Activated B cell treated with CpG ODN at 0.5 μM for 24 hours (primary cell): ENCODE measurements around the gene EGFR. TPM values are rescaled to one million over a fixed set of nuclear protein-coding genes. Genes with fewer than 3 reads are reported as not detected.

Experiments used
- ATAC-seq: fragments of 200-7000 bp; cut with Tn5 transposase; one replicate; pipeline ENCODE4 v1.10.0; 2021; ENCODE audit warnings: low read depth, mild to moderate bottlenecking, moderate library complexity
- CTCF ChIA-PET: fragments of 350-600 bp; sonication (Branson Sonifier 250); formaldehyde crosslinking; loops from one replicate; lab custom pipeline; 2021; ENCODE audit warnings: antibody characterized with exemption; lab: Charles Lee
- POLR2A ChIA-PET: fragments of 350-600 bp; sonication (Branson Sonifier 250); formaldehyde crosslinking; loops from one replicate; lab custom pipeline; 2021; ENCODE audit warnings: antibody characterized with exemption; lab: Charles Lee
- DNase-seq: peaks from one replicate; pipeline ENCODE4 v3.0.0; 2022
- H3K27ac Mint-ChIP-seq: one replicate; pipeline ENCODE4 v1.8.0; 2020; ENCODE audit warnings: mixed read lengths
- H3K27me3 Mint-ChIP-seq: one replicate; pipeline ENCODE4 v1.8.0; 2021; ENCODE audit warnings: mixed read lengths
- H3K36me3 Mint-ChIP-seq: one replicate; pipeline ENCODE4 v1.8.0; 2021; ENCODE audit warnings: low read depth, mixed read lengths
- H3K4me1 Mint-ChIP-seq: one replicate; pipeline ENCODE4 v1.8.0; 2021; ENCODE audit warnings: mixed read lengths
- H3K4me3 Mint-ChIP-seq: one replicate; pipeline ENCODE4 v1.8.0; 2020; ENCODE audit warnings: mild to moderate bottlenecking, mixed read lengths
- H3K9me3 Mint-ChIP-seq: one replicate; pipeline ENCODE4 v1.8.0; 2020; ENCODE audit warnings: mixed read lengths
- intact Hi-C: fragments of 100-400 bp; cut with micrococcal nuclease; formaldehyde crosslinking; loops from one replicate; pipeline ENCODE4 v1.15.1; 2024
- total RNA-seq: library from RNA; stranded (reverse); gene quantifications from 2 replicates; pipeline ENCODE4 v1.2.3, GENCODE V29; 2022
- TF ChIP-seq, protein P1 (sequence below): fragments of 200-600 bp; IDR thresholded peaks from one replicate; pipeline ENCODE4 v1.8.0; 2022; ENCODE audit warnings: antibody characterized with exemption, mild to moderate bottlenecking

Gene EGFR
- total RNA-seq, 1 donor from 2014 or later, result not detected

DNA sequence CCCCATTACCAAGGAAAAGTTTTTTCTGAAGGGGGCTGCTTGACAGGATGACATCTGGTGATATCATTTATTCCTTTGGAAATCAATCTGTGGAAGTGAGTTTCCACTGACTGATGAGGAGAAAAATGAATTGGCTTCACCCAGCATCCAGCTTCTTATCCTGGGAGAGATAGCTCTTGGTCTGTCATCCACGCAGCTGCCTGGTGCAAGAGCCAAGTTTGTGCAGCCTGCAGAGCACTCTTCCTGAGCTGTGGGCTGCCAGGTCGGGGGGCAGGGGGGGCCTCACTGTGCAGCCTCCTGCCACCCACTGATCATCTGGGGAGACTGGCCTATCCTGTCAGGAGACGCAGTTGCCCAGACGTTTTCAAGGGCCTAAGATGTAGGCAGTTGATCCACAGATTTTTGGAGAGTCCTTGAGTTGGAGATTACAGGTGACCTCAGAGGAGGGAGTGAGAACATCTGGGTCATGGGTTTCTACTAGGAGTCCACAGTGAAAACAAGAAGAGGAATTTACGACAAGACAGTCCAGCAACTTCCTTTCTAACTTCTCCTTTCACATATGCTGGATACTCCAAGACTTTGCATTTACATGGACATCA lies 75.4 kb downstream of the EGFR start:
- Mint-ChIP-seq H3K4me1 (no peaks in the 10 kb centered on the region), H3K9me3 (no peaks in the 10 kb centered on the region), H3K27ac (no peak overlapping the region), H3K27me3 (peaks cover 29% of the 10 kb centered on the region), H3K4me3 (no peak overlapping the region), H3K36me3 (no peaks in the 10 kb centered on the region)
- DNase-seq (no peak), ATAC-seq (no peak)
- POLR2A ChIA-PET, result no interaction called here
- intact Hi-C loops, result no loop called here
- CTCF ChIA-PET, result no interaction called here
- TF ChIP-seq, protein P1, sequence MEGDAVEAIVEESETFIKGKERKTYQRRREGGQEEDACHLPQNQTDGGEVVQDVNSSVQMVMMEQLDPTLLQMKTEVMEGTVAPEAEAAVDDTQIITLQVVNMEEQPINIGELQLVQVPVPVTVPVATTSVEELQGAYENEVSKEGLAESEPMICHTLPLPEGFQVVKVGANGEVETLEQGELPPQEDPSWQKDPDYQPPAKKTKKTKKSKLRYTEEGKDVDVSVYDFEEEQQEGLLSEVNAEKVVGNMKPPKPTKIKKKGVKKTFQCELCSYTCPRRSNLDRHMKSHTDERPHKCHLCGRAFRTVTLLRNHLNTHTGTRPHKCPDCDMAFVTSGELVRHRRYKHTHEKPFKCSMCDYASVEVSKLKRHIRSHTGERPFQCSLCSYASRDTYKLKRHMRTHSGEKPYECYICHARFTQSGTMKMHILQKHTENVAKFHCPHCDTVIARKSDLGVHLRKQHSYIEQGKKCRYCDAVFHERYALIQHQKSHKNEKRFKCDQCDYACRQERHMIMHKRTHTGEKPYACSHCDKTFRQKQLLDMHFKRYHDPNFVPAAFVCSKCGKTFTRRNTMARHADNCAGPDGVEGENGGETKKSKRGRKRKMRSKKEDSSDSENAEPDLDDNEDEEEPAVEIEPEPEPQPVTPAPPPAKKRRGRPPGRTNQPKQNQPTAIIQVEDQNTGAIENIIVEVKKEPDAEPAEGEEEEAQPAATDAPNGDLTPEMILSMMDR, result no peak

DNA sequence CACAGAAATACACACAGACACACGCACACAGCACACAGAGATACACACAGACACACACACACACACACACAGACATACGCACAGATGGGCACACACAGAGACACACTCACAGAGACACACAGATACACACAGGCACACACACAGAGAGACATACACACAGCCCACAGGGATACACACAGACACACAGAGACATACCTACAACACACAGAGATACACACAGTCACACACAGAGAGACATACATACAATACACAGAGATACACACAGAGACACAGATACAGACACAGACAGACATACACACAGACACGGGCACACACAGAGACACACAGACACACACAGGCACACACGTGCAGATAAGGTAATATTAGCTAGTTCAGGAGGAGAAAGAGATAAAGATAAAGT lies 76.9 kb downstream of the EGFR start:
- DNase-seq, result no peak
- Mint-ChIP-seq H3K27me3 (peaks cover 29% of the 10 kb centered on the region), H3K9me3 (no peaks in the 10 kb centered on the region), H3K27ac (no peak overlapping the region), H3K36me3 (no peaks in the 10 kb centered on the region), H3K4me3 (no peak overlapping the region), H3K4me1 (no peaks in the 10 kb centered on the region)
- TF ChIP-seq, protein P1, result no peak
- CTCF ChIA-PET, result no interaction called here
- ATAC-seq, result no peak
- POLR2A ChIA-PET, result no interaction called here
- intact Hi-C loops, result no loop called here

DNA sequence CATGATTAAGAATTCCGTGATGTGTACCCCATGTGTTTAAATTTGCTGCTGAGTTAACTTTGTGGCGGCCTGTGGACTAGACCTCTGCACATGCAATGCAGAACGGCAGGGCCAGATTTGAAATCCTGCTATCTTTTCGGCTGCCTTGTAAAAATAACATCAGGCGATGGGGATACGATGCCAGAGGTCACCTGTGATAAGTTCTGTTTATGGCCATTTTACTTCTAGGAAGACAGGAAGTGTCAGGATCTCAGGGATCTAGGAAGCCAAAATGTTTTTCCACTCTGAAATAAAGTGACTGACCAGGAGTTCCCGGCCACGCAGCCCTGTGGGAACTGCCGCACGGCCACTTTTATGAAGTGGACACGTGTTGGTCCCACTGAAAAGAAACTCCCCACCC lies 77.5 kb downstream of the EGFR start:
- Mint-ChIP-seq H3K27me3 (peaks cover 24% of the 10 kb centered on the region), H3K4me3 (no peak overlapping the region), H3K4me1 (no peaks in the 10 kb centered on the region), H3K27ac (no peak overlapping the region), H3K36me3 (no peaks in the 10 kb centered on the region), H3K9me3 (no peaks in the 10 kb centered on the region)
- ChIA-PET POLR2A (no interaction called here), CTCF (no interaction called here)
- intact Hi-C loops, result no loop called here
- DNase-seq, result no peak
- TF ChIP-seq, protein P1, result no peak
- no peak for ATAC-seq

DNA sequence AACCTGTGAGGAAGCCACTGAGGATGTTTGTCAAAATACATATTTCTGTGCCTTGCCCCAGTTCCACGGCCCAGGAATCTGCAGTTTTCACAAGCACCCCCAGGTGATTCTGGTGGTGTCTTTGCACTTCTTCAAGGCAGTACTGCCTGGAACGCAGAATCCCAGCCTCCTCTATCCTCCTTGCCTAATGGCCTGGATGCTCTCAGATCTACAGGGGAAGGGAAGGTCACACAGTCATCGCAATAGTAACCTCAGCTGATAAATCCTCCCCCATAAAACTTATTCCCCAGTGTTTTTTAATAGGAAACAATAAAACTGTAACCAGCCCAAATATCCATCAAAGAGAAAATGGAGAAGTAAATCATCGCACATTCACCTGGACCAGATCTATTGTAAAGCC lies 78.3 kb downstream of the EGFR start:
- H3K4me3 Mint-ChIP-seq, result no peak overlapping the region
- H3K27ac Mint-ChIP-seq, result no peak overlapping the region
- H3K4me1 Mint-ChIP-seq, result no peaks in the 10 kb centered on the region
- TF ChIP-seq, protein P1, result no peak
- ChIA-PET CTCF (no interaction called here), POLR2A (no interaction called here)
- intact Hi-C loops, result no loop called here
- no peaks in the 10 kb centered on the region for H3K36me3 Mint-ChIP-seq
- H3K27me3 Mint-ChIP-seq, result peaks cover 22% of the 10 kb centered on the region
- DNase-seq, result no peak
- no peak for ATAC-seq
- H3K9me3 Mint-ChIP-seq, result no peaks in the 10 kb centered on the region

DNA sequence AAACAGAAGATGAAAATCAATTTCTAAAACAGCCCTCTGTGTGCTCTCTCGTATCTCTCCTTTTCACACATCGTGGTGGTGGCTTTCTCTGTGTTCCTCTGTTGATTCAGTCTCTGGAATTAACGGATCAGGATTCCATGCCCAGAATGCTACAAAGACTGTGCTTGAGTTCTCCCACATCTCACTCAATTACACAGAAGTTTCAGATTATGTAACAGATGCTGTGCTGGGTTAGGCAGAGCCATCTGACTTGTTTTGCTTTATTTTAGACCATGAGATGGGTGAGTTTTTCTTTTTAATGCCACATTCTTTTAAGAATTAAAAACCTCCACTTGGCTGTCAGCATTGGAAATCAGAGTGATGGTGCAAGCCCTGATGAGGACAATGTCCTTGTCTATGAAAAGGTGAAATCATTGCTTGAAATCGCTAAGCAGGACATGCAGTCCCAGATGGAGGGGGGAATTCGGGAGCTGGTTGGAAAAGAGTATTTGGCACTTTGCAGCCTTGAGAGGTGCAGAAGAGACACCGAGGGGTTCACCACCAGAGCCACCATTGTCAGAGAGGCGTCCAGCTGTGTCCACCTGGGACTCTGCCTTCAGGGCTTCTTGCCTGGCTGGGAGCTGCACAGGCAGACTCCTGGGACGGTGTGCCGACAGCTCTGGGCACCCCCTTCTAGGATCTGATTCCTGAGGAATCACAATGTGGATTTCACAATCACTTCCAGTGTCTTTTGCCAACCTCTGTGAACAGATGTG lies 80.4 kb downstream of the EGFR start:
- DNase-seq (no peak), ATAC-seq (no peak)
- ChIA-PET POLR2A (no interaction called here), CTCF (no interaction called here)
- no peak overlapping the region for H3K4me3 Mint-ChIP-seq
- TF ChIP-seq, protein P1, result no peak
- no peaks in the 10 kb centered on the region for H3K9me3 Mint-ChIP-seq
- H3K4me1 Mint-ChIP-seq, result no peaks in the 10 kb centered on the region
- H3K27me3 Mint-ChIP-seq, result peaks cover 18% of the 10 kb centered on the region
- intact Hi-C loops, result no loop called here
- no peak overlapping the region for H3K27ac Mint-ChIP-seq
- H3K36me3 Mint-ChIP-seq, result no peaks in the 10 kb centered on the region
